SIG-M5 treated with dmso at 0.1 percent for 504 hours (cell line): Measurements from ENCODE around the gene KCNH1.

Source experiments
- DNase-seq: peaks from one replicate; lab custom pipeline; 2025; ENCODE audit not compliant: unreplicated experiment; lab: John Stamatoyannopoulos, UW

KCNH1 gene

DNA sequence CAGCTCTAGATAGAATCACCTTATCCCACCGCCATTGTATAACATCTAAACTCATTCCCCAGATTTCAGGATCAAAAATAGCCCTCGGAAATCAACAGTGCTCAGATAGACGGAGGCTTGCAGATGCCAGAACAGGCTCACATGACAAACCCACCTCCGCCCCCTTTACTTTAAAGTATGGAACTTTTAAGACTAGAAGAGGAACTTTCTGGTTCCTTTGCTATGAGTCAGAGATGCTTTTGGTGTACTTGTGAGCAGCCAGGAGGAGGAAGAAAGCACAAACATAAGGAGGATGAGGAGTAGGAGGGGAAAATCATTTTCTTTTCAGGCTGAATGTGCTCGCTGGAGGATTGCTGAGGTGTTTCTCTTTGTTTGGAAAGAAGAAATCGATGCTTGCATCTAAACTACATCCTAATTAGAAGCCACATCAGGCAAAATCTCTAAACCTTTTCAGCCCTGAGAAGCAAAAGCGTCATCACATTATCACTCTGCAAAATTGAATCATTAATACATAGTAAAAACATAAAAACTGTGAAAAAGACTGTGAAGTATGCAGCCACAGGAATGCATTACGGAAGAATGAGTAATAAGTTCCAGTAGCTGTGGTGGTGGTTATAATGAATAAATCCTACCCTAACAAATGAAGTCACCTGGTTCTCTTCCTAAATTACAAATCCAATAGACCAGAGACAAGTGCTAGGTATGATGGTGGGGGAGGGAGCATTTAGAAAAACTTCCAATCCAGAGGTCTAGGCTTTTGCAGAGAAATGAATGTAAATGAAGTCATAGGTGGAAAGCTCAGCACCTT is 251.3 kb downstream of the KCNH1 start:
- no peak for DNase-seq

DNA sequence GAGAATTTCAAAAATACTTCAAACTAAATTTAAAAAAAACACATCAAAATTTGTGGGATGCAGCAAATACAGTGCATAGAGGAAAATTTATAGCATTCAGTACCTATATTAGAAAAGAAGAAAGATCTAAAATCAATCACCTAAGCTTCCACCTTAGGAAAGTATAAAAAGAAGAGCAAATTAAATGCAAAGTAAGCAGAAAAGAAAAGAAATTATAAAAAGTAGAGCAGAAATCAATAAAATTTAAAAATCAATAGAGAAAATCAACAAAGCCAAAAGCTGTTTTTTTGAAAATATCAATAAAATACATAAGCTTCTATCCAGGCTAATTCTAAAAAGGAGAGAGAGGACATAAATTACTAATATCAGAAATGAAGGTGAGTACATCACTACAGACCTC is 255.4 kb downstream of the KCNH1 start:
- DNase-seq, result no peak

DNA sequence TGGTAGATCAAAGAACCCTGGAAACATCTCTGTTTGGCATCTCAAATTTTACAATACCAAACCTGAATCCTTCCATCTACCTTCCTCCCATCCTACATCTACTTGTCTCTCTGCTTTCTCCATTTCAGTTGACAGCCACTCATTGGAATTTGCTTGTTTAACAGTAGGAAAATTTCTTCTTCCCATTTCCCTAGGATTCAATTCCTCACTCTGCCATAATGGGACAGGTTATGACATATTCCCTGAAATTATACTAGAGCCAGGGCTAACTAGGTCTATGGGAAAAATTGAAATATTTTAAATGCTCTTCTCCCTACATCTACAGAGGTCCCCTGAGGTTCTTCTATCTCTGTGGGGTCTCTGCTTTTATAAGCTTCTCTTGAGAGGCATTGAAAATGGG is 257.7 kb downstream of the KCNH1 start:
- DNase-seq, result no peak

DNA sequence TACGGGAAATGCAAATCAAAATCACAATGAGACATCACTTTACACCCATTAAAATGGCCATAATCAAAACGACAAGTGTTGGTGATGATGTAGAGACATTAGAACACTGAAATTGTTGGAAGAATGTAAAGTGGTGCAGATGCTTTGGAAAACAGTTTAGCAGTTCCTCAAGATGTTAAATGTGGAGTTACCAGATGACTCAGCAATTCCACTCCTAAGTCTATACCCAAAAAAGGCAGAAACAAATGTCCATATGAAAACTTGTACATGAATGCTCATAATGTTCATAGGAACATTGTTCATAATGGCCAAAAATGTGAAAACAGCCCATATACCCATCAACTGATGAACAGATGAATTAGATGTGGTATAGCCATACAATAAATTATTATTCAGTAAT is 267.4 kb downstream of the KCNH1 start:
- DNase-seq, result no peak

DNA sequence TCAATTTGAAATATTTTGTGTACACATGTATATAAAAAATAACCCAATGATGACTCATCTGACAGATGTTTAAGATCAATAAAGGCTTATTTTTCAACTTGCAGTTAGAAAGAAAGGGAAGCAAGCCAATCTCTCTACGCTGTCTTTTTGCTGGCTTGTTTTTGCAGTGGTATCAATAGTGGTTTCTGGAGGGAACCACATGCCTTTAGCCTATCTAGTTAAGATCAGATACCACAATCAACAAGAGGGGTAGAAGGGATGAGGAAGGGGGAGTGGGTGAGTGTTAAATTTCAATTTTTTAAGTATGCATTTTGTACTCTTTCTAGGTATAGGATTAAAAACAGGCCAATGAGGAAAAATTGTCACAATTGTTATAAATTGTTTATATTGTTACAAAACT is 276.2 kb downstream of the KCNH1 start:
- no peak for DNase-seq

DNA sequence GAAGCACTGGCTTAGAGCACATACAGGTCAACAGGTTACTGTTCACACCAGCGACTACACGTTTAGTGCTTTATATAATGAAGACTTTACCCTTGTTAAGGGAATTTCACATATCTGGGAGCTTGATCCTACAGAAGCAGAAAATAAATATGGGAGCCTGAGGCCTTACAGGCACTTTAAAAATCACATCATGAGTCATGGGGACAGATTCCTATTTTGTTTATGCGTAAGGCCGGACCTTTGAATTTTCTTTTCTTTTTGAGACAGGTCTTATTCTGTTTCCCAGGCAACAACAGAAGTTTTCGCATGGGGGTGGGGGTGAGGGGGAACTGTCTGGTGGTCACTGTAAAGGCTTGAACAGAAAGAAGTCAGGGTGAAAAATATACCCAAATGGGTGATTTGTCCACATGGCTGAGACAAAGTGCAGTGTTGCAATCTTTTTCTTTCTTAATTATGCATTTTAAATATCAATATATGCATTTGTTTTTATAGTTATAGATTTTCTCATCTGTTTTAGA is 276.7 kb downstream of the KCNH1 start:
- no peak for DNase-seq

DNA sequence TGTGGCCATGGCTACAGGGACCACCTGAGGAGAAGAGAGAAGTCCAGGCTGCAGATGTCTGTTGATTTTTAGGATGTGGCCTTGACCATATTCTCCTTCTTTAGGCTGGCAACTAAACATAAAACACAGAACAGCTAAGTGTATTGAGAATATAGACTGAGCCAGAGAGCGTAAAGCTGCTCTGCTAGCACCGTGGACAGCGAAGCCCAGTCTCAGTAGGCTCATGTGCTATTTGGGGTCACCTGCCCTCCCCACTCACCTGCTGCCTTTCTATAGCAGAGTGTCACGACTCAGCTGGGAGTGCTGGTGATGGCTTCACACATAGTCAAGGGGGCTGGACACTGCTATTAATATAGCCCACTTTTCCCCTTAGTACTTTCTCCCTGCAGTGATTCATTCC is 278.5 kb downstream of the KCNH1 start:
- no peak for DNase-seq

DNA sequence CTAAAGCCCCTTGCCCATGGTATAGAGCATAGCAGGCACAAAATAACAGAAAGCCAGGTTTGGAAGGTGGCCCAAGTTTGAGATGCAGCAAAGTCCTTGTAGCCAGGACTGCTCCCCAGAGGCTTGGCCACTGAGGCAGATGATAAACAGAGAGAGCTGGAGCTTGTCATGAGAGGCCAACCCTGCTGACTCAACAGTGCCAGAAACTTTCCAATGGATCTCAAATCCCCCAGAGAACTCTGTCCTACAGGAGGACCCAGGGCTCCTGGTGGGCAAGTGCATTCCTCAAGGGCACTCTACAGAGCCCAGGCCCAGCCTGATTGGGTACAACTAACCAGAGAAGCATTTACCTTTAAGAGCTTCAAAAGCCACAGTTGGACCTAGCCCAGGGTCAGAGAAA is 280.7 kb downstream of the KCNH1 start:
- DNase-seq, result no peak

DNA sequence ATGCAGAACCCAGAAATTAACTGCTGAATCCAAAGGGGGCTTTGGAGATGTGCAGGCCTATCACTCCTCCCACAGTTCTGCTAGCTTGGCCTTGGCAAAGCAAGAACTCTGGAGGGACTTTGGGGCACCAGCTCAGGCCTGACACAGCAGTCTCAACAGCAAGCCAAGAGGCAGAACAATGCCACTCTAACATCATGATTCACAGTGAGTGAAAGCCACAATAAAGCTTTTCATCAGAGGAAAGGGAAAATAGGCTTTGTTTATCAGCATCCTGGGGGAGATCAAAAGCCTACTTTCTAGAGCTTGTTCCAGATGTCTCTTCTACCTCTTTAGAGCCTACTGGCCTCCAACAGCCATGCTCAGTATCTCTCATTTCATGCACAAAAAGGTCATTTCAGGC is 283.4 kb downstream of the KCNH1 start:
- DNase-seq, result no peak

DNA sequence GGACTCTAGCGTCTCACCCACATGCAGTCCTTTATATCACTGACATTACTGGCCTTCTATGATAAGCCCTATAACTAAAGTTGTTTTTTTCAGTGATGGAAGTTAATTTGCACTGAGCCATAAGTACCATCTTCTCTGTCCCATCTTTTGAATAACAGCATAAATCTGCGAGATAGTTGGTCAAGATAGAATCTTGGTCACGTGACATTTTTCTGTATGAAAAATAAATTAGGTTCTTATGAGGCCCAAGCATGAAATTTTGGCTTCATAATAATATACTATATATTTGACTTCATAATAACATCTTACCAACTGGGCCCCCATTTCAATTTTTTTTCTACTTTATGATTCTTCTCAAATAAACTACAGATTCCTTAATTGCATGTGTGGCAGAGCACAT is 285.5 kb downstream of the KCNH1 start:
- DNase-seq, result no peak

DNA sequence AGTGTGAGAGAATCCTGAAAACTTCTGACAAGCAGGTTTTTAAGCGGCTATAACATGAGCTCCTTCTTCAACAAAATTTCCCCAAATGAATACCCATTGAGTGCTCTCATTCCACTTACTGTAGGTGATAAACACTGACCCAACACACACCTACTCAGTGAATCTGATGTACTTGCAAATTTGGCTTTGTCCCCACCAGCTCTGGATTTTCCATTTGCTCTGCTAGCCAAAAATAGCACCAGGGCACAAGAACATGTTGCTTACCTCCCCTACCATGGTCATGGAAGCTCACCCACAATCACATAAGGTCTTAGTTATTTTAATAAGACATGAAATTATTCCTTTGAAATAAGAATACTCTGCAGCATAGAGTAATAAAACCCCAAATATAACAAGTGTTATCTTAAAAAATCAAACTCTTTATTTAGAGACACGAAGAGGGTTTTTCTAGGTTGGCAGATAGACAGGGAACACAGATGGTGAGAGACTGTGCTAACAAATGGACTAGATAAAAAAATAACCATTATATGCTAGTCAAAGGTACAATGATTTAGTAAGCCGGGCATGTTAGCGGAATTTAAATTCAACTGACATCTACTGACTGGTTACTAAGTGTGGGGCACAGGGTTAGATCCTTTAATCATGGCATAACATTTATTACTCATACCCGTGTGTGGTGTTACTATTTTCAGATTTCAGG is 291.9 kb downstream of the KCNH1 start:
- DNase-seq, result no peak

DNA sequence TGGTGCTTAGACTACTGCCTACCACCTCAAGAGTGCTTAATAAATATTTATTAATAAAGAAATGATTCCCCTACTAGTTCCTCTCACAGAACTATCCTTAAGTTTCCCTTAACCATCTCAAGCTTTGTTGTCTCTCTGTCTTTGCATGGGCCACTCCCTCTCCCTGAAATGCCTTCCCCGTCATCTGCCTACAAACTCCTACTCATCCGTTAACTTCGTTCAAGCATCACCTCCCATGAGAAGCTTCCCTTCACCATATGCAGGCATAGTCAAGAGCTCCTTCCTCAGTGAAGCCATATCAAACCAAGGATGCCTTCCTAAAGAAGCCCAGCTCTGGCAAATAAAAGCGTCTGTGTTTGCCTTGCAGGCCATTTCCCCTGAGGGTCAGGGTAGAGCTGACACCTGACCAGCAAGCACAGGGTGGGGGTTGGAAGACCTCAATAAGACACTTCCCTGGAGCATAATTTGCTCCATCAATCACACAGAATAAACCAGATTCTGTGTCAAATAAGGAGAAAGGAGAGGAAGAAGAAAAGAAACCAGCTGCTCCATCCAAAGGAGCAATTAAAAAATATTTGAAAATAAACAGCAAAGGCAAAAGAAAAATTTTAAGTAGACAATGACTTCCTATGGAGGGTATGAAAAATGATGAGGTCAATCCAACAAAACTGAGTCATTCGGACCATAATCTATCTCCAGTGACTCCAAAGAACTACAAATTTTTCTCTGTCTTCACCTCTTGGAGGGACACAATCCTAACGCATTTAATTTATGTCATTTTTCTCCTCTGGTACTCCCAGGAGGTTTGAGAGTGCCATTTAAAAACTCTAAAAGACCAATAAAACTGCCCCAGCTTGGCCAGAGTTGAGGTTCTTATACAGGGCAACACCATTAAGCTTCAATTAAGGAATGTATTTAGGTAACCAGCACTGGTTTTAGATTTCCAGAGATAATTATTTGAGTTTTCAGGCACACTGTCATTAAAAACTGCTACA is 303.6 kb downstream of the KCNH1 start:
- DNase-seq, result no peak

DNA sequence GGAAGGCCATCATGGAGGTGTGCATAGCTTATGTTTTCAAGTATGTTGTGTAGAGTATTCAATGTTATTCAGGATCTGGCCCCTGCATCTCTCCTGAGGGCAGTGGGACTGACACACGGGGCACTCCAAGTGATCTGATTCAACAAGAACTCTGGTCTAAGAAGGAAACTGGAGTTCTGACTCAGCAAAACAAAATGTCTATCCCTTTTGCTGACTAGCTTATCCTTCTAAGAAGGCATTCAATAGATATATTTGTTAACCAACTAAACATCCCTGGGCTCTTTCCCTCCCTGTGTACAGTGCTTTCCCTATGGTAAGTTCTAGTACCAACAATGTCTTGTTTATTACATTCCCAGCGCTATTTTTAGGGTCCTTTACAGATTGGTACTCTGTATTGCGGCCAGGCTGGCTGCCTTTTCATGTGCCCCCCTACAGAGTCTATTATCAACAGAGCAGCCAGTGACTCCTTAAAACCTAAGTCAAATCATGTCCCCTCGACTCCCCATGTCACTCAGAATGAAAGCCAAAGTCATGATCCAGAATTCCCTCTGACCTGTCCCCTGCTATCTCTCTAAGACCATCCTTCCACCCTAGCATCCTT is 304.9 kb downstream of the KCNH1 start:
- DNase-seq, result no peak

DNA sequence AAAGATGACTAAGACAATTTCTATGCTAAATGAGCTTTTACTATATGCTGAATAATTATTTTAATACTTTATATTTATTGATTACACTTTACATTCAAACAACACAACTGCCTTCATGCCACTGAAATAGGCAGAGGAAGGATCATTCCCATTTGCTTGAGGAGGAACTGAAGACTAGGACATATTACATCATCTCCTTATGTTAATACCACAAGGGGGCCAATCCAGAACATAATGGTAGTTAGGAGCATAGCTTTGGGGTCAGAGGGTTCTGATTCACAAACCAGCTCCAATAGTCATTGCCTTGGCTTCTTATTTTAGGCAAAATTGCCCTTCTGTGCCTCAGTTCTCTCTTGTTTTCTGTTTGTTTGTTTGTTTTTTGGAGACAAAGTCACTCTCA is 306.5 kb downstream of the KCNH1 start:
- no peak for DNase-seq

DNA sequence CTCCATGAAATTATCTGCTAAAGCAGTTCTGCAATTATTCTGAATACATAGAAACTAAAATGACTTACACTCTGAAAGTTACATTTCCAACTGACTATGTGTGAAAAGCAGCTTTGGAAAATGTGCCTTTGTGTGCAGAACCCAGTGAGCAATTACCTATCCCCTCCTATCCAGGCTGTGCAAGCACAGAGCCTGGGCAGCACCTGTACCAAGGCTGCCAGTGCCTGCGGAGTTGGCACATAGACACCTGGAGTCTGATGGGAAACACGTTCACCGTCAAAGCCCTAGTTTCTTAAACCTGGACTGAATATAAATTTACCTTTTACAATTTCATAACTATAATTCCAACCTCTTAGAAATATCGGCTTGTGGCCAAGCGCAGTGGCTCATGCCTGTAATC is 307.3 kb downstream of the KCNH1 start:
- DNase-seq, result no peak

DNA sequence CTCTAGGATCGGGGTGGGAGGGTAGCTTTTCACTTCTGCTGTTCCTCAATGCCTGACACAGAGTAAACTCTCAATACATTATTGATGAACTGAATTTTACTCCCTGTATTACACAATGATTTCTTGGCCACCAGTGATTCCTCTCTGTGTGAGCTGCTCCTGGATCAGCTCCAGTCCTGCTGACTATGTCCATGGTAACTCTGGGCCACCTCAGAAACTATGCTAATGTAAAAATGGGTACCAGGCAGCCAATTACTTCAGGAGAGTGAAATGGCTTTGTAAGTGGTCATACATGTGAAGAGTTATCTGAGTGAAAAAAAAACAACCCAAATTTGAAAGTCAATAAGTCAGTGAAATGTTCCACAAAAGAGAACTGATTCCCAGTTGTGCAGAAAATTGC is 311.0 kb downstream of the KCNH1 start:
- DNase-seq, result no peak

DNA sequence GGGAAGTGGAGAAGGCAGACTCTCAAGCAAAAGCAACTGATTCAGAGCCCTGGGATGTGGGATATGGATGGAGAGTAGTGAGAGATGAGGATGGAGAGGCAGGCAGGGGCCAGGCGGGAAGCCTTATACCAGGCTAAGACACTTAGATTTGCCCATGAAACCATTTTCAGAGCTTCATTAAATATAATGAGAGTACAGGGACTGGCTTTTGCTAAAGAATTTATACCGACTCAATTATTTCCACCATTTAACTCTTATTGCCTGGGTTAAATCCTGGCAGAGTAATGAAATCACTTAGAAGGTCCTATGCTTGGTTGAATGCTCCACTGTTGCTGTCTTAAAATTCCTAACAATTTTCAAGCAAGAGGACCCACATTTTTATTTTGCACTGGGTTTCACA is 311.7 kb downstream of the KCNH1 start:
- DNase-seq, result no peak

DNA sequence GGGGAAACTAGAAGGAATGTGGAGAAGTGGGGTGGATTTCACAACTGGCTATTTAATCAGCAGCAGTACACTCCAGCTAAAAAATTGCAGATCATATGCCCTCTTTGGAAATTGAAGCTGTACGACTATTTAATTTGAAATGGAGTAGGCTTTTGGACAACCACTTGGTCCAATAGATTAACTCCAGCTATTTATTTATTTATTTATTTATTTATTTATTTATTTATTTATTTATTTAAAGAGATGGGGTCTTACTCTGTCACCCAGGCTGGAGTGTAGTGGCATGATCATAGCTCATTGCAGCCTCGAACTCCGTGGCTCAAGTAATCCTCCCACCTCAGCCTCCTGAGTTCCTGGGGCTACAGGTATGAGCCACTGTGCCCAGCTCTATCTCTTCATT is 312.3 kb downstream of the KCNH1 start:
- DNase-seq, result no peak

DNA sequence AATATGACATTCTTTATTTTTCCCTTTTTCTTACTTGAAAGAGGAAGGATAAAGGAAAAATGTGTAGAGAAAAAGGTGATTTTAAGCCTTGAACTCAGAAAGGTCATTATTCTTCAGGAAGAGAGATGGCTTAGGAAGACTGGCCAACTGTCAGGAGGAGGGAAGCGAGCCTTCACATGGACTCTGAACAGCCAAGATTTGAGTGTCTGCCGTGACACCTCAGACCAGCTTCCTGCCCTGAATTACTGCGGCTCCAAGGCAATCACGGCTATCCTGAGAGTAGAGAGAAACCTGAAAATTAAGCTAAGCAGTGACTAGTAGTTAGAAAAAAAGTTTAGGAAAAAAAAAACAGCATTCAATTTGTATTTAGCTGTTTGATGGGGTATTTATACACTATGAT is 314.7 kb downstream of the KCNH1 start:
- DNase-seq, result no peak

DNA sequence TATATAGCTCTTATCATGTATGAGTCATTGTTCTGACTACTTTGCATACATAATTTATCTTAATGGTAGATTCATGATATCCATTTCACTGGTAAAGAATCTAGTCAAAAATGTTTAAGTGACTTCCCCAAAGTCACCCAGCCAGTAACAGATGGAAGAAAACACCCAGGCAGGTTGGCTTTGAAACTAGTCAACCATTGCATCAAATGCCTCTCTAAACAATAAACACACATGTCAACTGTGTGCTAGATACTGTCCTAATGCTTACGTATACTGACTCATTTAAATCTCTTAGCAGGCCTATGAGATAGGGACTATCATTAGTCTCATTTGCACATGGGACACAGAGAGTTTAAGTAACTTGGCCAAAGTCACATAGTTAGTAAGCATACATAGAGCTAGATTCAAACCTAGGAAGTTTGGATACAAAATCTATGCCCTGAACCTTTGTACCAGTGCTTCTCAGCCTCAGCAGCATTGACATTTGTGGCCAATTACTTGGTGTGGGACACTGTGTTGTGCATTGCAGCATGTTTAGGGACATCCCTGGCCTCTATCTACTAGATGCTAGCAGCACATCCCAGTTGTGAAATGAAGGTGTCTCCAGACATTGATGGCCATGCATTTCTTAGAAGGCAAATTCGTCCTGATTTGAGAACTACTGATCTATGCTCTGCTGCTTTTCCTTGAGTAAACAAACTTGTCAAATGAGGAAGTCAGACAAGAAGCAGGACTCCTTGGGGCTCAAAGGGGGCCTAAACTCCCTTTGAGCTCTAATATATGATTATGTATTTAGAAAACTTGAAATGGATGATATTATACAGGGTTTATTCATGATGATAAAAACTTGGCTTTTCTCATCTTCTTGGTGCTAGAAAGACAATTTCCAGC is 316.3 kb downstream of the KCNH1 start:
- DNase-seq, result peak; percentile 4
